Upper lobe of right lung (tissue), 1 donor: ENCODE measurements around the gene SRGAP3. TPM values are rescaled to one million over a fixed set of nuclear protein-coding genes. Genes with fewer than 3 reads are reported as not detected.

ENCODE experiments used
- ATAC-seq: fragments of 200-7000 bp; cut with Tn5 transposase; one replicate; pipeline ENCODE4 v1.9.1; 2020; ENCODE audit warnings: mild to moderate bottlenecking, moderate library complexity
- DNase-seq: peaks from one replicate; pipeline ENCODE4 v3.0.0-alpha.2; 2020
- H3K27ac ChIP-seq: fragments of 200-600 bp; one replicate; pipeline ENCODE4 v1.8.0; 2022
- H3K27me3 ChIP-seq: fragments of 200-600 bp; one replicate; pipeline ENCODE4 v1.8.0; 2022; ENCODE audit warnings: mild to moderate bottlenecking
- H3K36me3 ChIP-seq: fragments of 200-600 bp; one replicate; pipeline ENCODE4 v1.8.0; 2022
- H3K4me1 ChIP-seq: fragments of 200-600 bp; one replicate; pipeline ENCODE4 v1.8.0; 2022
- H3K4me3 ChIP-seq: fragments of 200-600 bp; one replicate; pipeline ENCODE4 v1.8.0; 2022; ENCODE audit warnings: mild to moderate bottlenecking
- H3K9me3 ChIP-seq: fragments of 200-600 bp; one replicate; pipeline ENCODE4 v1.8.0; 2022
- intact Hi-C: fragments of 100-400 bp; cut with DNase I; formaldehyde crosslinking; loops from one replicate; pipeline ENCODE4 v1.11.0; 2022
- total RNA-seq: library from RNA; stranded (reverse); fragmentation: NEBNext Ultra II Directional; extraction: Animal tissue kit (Norgen Biotek cat#: 25700); gene quantifications from one replicate; pipeline ENCODE4 v1.2.1, GENCODE V29; 2021
- TF ChIP-seq, protein P1 (sequence below): fragments of 200-600 bp; IDR thresholded peaks from one replicate; pipeline ENCODE4 v1.8.0; 2022; ENCODE audit warnings: antibody characterized with exemption
- donor health status: DM: no; HTN: yes; CAD: no; lungs with severe emphysema.

Gene SRGAP3
- total RNA-seq, 1 donor from 2014 or later: 3.2 TPM

DNA sequence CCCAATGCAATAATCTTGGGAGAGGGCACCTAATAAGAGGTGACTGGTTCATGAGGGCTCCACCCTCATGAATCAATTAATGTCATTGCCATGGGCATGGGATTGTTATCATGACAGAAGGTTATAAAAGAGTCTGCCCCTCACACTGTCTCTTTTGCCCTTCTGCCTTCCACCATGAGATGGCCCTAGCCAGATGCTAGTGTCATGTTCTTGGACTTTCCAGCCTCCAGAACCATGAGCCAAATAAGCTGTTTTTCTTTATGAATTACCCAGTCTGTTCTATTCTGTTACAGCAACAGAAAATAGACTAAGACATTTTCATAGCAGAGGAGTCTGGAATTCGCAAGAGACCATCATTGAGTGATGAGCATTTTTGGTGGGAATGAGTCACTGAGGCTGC, 270.2 kb downstream of the SRGAP3 start:
- Histone ChIP-seq H3K27ac (no peak overlapping the region), H3K27me3 (no peaks in the 10 kb centered on the region), H3K9me3 (no peaks in the 10 kb centered on the region), H3K4me1 (no peaks in the 10 kb centered on the region), H3K36me3 (no peaks in the 10 kb centered on the region), H3K4me3 (no peak overlapping the region)
- no peak for ATAC-seq
- intact Hi-C loops: loop anchor here (10.0 kb wide), 1 partner anchor 86 kb away; no protein-coding TSS in a partner anchor
- TF ChIP-seq, protein P1, sequence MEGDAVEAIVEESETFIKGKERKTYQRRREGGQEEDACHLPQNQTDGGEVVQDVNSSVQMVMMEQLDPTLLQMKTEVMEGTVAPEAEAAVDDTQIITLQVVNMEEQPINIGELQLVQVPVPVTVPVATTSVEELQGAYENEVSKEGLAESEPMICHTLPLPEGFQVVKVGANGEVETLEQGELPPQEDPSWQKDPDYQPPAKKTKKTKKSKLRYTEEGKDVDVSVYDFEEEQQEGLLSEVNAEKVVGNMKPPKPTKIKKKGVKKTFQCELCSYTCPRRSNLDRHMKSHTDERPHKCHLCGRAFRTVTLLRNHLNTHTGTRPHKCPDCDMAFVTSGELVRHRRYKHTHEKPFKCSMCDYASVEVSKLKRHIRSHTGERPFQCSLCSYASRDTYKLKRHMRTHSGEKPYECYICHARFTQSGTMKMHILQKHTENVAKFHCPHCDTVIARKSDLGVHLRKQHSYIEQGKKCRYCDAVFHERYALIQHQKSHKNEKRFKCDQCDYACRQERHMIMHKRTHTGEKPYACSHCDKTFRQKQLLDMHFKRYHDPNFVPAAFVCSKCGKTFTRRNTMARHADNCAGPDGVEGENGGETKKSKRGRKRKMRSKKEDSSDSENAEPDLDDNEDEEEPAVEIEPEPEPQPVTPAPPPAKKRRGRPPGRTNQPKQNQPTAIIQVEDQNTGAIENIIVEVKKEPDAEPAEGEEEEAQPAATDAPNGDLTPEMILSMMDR: no peak
- DNase-seq: no peak

- Histone ChIP-seq H3K4me1 (no peaks in the 10 kb centered on the region), H3K27me3 (no peaks in the 10 kb centered on the region), H3K9me3 (no peaks in the 10 kb centered on the region), H3K36me3 (no peaks in the 10 kb centered on the region), H3K27ac (no peak overlapping the region), H3K4me3 (no peak overlapping the region)
- DNase-seq (no peak), ATAC-seq (no peak)
- TF ChIP-seq, protein P1: no peak
- intact Hi-C loops: loop anchor here (10.0 kb wide), 1 partner anchor 86 kb away; no protein-coding TSS in a partner anchor
These were observed 270.9 kb downstream of the SRGAP3 start for GRCh38 chr3:8978551-8978950.

DNA sequence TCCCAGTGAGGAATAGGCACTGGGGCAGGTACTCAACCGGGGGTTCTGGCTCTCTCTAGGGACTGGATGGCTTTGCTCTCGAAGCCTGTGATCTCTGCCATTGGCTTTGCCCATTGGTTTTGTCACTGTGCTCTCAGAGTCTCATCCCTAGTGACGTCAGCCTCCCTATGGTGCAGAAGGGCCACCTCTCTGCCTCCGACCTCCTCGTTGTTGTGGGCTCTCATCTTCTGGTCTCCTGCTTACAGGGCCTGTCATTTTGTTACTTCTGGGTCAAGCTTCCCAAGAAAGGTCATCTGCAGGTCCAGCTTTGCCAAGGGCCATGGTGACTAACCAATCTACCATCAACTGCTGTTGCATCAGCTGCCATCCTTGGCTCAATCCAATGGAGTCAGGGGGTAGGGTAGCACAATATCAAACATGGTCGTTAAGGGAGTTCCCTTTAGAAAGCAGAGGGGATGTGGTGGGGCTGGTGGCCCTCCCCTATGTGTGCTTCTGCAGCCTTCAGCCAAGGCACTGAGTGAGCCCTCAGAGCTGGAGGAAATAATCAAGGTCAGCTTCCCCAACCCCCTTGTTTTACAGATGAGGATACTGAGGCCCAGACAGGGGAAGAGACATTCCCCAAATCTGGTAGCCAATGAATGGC, 272.8 kb downstream of the SRGAP3 start:
- ATAC-seq (no peak), DNase-seq (no peak)
- Histone ChIP-seq H3K4me3 (no peak overlapping the region), H3K9me3 (no peaks in the 10 kb centered on the region), H3K36me3 (no peaks in the 10 kb centered on the region), H3K4me1 (no peaks in the 10 kb centered on the region), H3K27ac (no peak overlapping the region), H3K27me3 (no peaks in the 10 kb centered on the region)
- TF ChIP-seq, protein P1: no peak
- intact Hi-C loops: loop anchor here (10.0 kb wide), 1 partner anchor 88 kb away; no protein-coding TSS in a partner anchor

GRCh38 chr3:8975081-8976020, 274.1 kb downstream of the SRGAP3 start:
- no peaks in the 10 kb centered on the region for H3K36me3 ChIP-seq
- H3K9me3 ChIP-seq: no peaks in the 10 kb centered on the region
- ATAC-seq: no peak
- H3K27me3 ChIP-seq: no peaks in the 10 kb centered on the region
- intact Hi-C loops: loop anchor here (10.0 kb wide), 1 partner anchor 89 kb away; no protein-coding TSS in a partner anchor
- DNase-seq: no peak
- peaks cover 3% of the 10 kb centered on the region for H3K4me1 ChIP-seq
- H3K4me3 ChIP-seq: no peak overlapping the region
- H3K27ac ChIP-seq: no peak overlapping the region
- TF ChIP-seq, protein P1: no peak

GRCh38 chr3:8974458-8974857, 275.0 kb downstream of the SRGAP3 start:
- Histone ChIP-seq H3K9me3 (no peaks in the 10 kb centered on the region), H3K27me3 (no peaks in the 10 kb centered on the region), H3K4me3 (no peak overlapping the region), H3K4me1 (peaks cover 3% of the 10 kb centered on the region), H3K27ac (no peak overlapping the region), H3K36me3 (no peaks in the 10 kb centered on the region)
- ATAC-seq (no peak), DNase-seq (no peak)
- TF ChIP-seq, protein P1: no peak
- intact Hi-C loops: loop anchor here (5.0 to 10.0 kb wide), 2 partner anchors 90 to 328 kb away; no protein-coding TSS in a partner anchor
